WTC11 (cell line): ENCODE results near the gene VIM. TPM values are rescaled to one million over a fixed set of nuclear protein-coding genes. Genes with fewer than 3 reads are reported as not detected.

Source experiments
- ATAC-seq: fragments of 200-7000 bp; cut with Tn5 transposase; 2 replicates; pipeline ENCODE4 v1.10.0; 2021; ENCODE audit warnings: mild to moderate bottlenecking, moderate library complexity
- Bru-seq: library from RNA; stranded (reverse); fragments of 400-500 nt; gene quantifications from one replicate; lab custom pipeline; 2021; lab: Mats Ljungman, UMichigan
- CTCF ChIA-PET: fragments of 300-600 bp; sonication (Branson Sonifier 250); formaldehyde crosslinking; loops from one replicate; lab custom pipeline; 2021; ENCODE audit warnings: antibody characterized with exemption; lab: Charles Lee
- POLR2A ChIA-PET: fragments of 350-600 bp; sonication (Branson Sonifier 250); formaldehyde crosslinking; loops from one replicate; lab custom pipeline; 2021; ENCODE audit warnings: antibody characterized with exemption; lab: Charles Lee
- DNase-seq: peaks from one replicate; pipeline ENCODE4 v3.0.0; 2021; ENCODE audit warnings: low spot score
- H3K27ac Mint-ChIP-seq: 2 replicates; pipeline ENCODE4 v1.8.0; 2021; ENCODE audit warnings: mixed read lengths
- H3K27me3 Mint-ChIP-seq: 2 replicates; pipeline ENCODE4 v1.8.0; 2021; ENCODE audit warnings: low read depth, mild to moderate bottlenecking, moderate library complexity, mixed read lengths
- H3K36me3 Mint-ChIP-seq: 2 replicates; pipeline ENCODE4 v1.8.0; 2021; ENCODE audit warnings: mixed read lengths
- H3K4me1 Mint-ChIP-seq: 2 replicates; pipeline ENCODE4 v1.8.0; 2022; ENCODE audit warnings: mixed read lengths
- H3K4me3 Mint-ChIP-seq: 2 replicates; pipeline ENCODE4 v1.8.0; 2021; ENCODE audit warnings: mild to moderate bottlenecking, moderate library complexity, mixed read lengths
- H3K9me3 Mint-ChIP-seq: 2 replicates; pipeline ENCODE4 v1.8.0; 2021; ENCODE audit warnings: mixed read lengths
- ATF1 ChIP-seq: sonication (generic); formaldehyde crosslinking; IDR thresholded peaks from 2 replicates; pipeline ENCODE4 v1.8.1; 2023; ENCODE audit warnings: mild to moderate bottlenecking, moderate library complexity, missing genetic modification reagents
- ATF2 ChIP-seq: sonication (generic); formaldehyde crosslinking; IDR thresholded peaks from 2 replicates; pipeline ENCODE4 v1.8.1; 2022; ENCODE audit warnings: low read depth, missing genetic modification reagents, borderline replicate concordance
- E2F4 ChIP-seq: sonication (generic); formaldehyde crosslinking; IDR thresholded peaks from 2 replicates; pipeline ENCODE4 v1.8.1; 2022; ENCODE audit warnings: low read depth, mild to moderate bottlenecking, moderate library complexity, missing genetic modification reagents, borderline replicate concordance
- EMX1 ChIP-seq: fragments of 250-450 bp; sonication (Bioruptor Pico); IDR thresholded peaks from 2 replicates; pipeline ENCODE4 v1.8.0; 2021; ENCODE audit warnings: mild to moderate bottlenecking
- ETV6 ChIP-seq: sonication (generic); formaldehyde crosslinking; IDR thresholded peaks from 2 replicates; pipeline ENCODE4 v1.8.1; 2022; ENCODE audit warnings: mild to moderate bottlenecking, missing genetic modification reagents
- FOXK1 ChIP-seq: sonication (generic); formaldehyde crosslinking; IDR thresholded peaks from 2 replicates; pipeline ENCODE4 v1.8.0; 2022; ENCODE audit warnings: mild to moderate bottlenecking, moderate library complexity, missing genetic modification reagents
- FOXP1 ChIP-seq: sonication (generic); formaldehyde crosslinking; IDR thresholded peaks from 2 replicates; pipeline ENCODE4 v1.8.0; 2022; ENCODE audit warnings: missing genetic modification reagents, mild to moderate bottlenecking, moderate library complexity, borderline replicate concordance
- HMGXB4 ChIP-seq: sonication (generic); formaldehyde crosslinking; IDR thresholded peaks from 2 replicates; pipeline ENCODE4 v1.8.1; 2023; ENCODE audit warnings: mild to moderate bottlenecking, moderate library complexity, missing genetic modification reagents
- JUN ChIP-seq: sonication (generic); formaldehyde crosslinking; IDR thresholded peaks from 2 replicates; pipeline ENCODE4 v1.8.0; 2023; ENCODE audit warnings: mild to moderate bottlenecking, missing genetic modification reagents
- MLX ChIP-seq: sonication (generic); formaldehyde crosslinking; IDR thresholded peaks from 2 replicates; pipeline ENCODE4 v1.8.1; 2023; ENCODE audit warnings: mild to moderate bottlenecking, missing genetic modification reagents, moderate library complexity
- MYBL2 ChIP-seq: sonication (generic); formaldehyde crosslinking; IDR thresholded peaks from 2 replicates; pipeline ENCODE4 v1.8.1; 2023; ENCODE audit warnings: mild to moderate bottlenecking, moderate library complexity, missing genetic modification reagents
- NR1H2 ChIP-seq: sonication (generic); formaldehyde crosslinking; IDR thresholded peaks from 2 replicates; pipeline ENCODE4 v1.9.0; 2021; ENCODE audit warnings: mild to moderate bottlenecking, moderate library complexity, missing genetic modification reagents
- ZNF232 ChIP-seq: sonication (generic); formaldehyde crosslinking; IDR thresholded peaks from 2 replicates; pipeline ENCODE4 v1.8.0; 2022; ENCODE audit warnings: mild to moderate bottlenecking, missing genetic modification reagents
- ZNF263 ChIP-seq: sonication (generic); formaldehyde crosslinking; IDR thresholded peaks from 2 replicates; pipeline ENCODE4 v1.8.1; 2022; ENCODE audit warnings: low read depth, mild to moderate bottlenecking, moderate library complexity, missing genetic modification reagents
- ZNF281 ChIP-seq: sonication (generic); formaldehyde crosslinking; IDR thresholded peaks from 2 replicates; pipeline ENCODE4 v1.8.0; 2023; ENCODE audit warnings: mild to moderate bottlenecking, missing genetic modification reagents
- ZNF317 ChIP-seq: sonication (generic); formaldehyde crosslinking; IDR thresholded peaks from 2 replicates; pipeline ENCODE4 v1.8.1; 2023; ENCODE audit warnings: low read depth, mild to moderate bottlenecking, moderate library complexity, missing genetic modification reagents, borderline replicate concordance
- ZNF423 ChIP-seq: fragments of 250-450 bp; sonication (Bioruptor Pico); IDR thresholded peaks from 2 replicates; pipeline ENCODE4 v2.1.2; 2022; ENCODE audit warnings: mild to moderate bottlenecking, moderate library complexity
- long read RNA-seq, 3 experiments: library from RNA in 1 of 3; library from capped mRNA in 1 of 3; library from polyadenylated mRNA in 1 of 3; unstranded in 2 of 3; stranded (forward) in 1 of 3; transcript quantifications; one replicate each; pipeline ENCODE4 v2.0.0, GENCODE V29; 2021
- total RNA-seq: library from RNA; stranded (reverse); gene quantifications from 3 replicates; pipeline ENCODE4 v1.2.3, GENCODE V29; 2021
- TF ChIP-seq, protein P1 (sequence below): sonication (generic); formaldehyde crosslinking; IDR thresholded peaks from 2 replicates; pipeline ENCODE4 v1.8.0; 2022; ENCODE audit warnings: mild to moderate bottlenecking, missing genetic modification reagents
- TF ChIP-seq, protein P2 (sequence below): sonication (generic); formaldehyde crosslinking; IDR thresholded peaks from 2 replicates; pipeline ENCODE4 v1.8.1; 2022; ENCODE audit warnings: mild to moderate bottlenecking, missing genetic modification reagents, moderate library complexity, borderline replicate concordance
- TF ChIP-seq, protein P3 (sequence below): sonication (generic); formaldehyde crosslinking; IDR thresholded peaks from 2 replicates; pipeline ENCODE4 v1.8.0; 2022; ENCODE audit warnings: mild to moderate bottlenecking, missing genetic modification reagents

Gene VIM
- 65.0 to 74.1 TPM (median 66.2 TPM) in 3 replicates for total RNA-seq
- percentile 64 among the genes with signal in this experiment for Bru-seq, nascent RNA
- long read RNA-seq, experiment 1, transcript VIM-201 (9 exons, 1,868 nt), result major isoform, 69 of 79 reads
- long read RNA-seq, experiment 1, partial matches to known transcripts, result 9 of 79 reads
- long read RNA-seq, experiment 1, other reads (novel, unspliced or antisense), result 1 of 79 reads
- long read RNA-seq, experiment 2, transcript VIM-201 (9 exons, 1,868 nt), result major isoform, 56 of 111 reads
- long read RNA-seq, experiment 2, partial matches to known transcripts, result 21 of 111 reads
- long read RNA-seq, experiment 2, other reads (novel, unspliced or antisense), result 34 of 111 reads
- long read RNA-seq, experiment 3, transcript VIM-201 (9 exons, 1,868 nt), result major isoform, 5 of 13 reads
- long read RNA-seq, experiment 3, partial matches to known transcripts, result 7 of 13 reads
- long read RNA-seq, experiment 3, other reads (novel, unspliced or antisense), result 1 of 13 reads

DNA sequence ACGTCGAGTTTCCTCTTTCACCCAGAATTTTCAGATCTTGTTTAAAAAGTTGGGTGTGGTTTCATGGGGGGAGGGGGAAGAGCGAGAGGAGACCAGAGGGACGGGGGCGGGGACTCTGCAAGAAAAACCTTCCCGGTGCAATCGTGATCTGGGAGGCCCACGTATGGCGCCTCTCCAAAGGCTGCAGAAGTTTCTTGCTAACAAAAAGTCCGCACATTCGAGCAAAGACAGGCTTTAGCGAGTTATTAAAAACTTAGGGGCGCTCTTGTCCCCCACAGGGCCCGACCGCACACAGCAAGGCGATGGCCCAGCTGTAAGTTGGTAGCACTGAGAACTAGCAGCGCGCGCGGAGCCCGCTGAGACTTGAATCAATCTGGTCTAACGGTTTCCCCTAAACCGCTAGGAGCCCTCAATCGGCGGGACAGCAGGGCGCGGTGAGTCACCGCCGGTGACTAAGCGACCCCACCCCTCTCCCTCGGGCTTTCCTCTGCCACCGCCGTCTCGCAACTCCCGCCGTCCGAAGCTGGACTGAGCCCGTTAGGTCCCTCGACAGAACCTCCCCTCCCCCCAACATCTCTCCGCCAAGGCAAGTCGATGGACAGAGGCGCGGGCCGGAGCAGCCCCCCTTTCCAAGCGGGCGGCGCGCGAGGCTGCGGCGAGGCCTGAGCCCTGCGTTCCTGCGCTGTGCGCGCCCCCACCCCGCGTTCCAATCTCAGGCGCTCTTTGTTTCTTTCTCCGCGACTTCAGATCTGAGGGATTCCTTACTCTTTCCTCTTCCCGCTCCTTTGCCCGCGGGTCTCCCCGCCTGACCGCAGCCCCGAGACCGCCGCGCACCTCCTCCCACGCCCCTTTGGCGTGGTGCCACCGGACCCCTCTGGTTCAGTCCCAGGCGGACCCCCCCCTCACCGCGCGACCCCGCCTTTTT lies at the start of gene VIM:
VIM (plus strand) TSS at position 151 of the 925 bp plus-strand sequence. CDS start 1,182 bp downstream, outside the sequence.
- ATAC-seq (peak; percentile 45), DNase-seq (peak; percentile 70)
- H3K27ac Mint-ChIP-seq, result no peak within 1 kb of the TSS
- peaks cover 4% of the 10 kb centered on the region; the same call in 1 of the 2 replicates for H3K36me3 Mint-ChIP-seq
- ChIA-PET CTCF (interaction anchor here (0.5 to 2.4 kb wide), 5 partner anchors 15 to 148 kb away, joined by 3 to 14 read pairs (median 3); partner anchors contain the start of gene TRDMT1), POLR2A (no interaction called here)
- H3K4me1 Mint-ChIP-seq, result peaks cover 22% of the 10 kb centered on the region
- peaks cover 54% of the 10 kb centered on the region for H3K27me3 Mint-ChIP-seq
- peak within 1 kb of the TSS; percentile 93 for H3K4me3 Mint-ChIP-seq
- no peaks in the 10 kb centered on the region for H3K9me3 Mint-ChIP-seq
- TF ChIP-seq ZNF423 (CRISPR knock-in tag), result no peak
- no peak for TF ChIP-seq ZNF281 (CRISPR knock-in tag)
- TF ChIP-seq MLX, result no peak
- no peak for TF ChIP-seq ATF2 (CRISPR knock-in tag)
- no peak for TF ChIP-seq NR1H2 (CRISPR knock-in tag)
- TF ChIP-seq E2F4 (CRISPR knock-in tag), result no peak
- TF ChIP-seq ZNF232 (CRISPR knock-in tag), result no peak
- 0 out of 2 replicates have a peak, but pooled peaks have one; percentile 30 for TF ChIP-seq MYBL2
- peak; percentile 23; the same call in 1 of the 2 replicates for TF ChIP-seq FOXP1
- no peak for TF ChIP-seq ZNF263 (CRISPR knock-in tag)
- TF ChIP-seq ETV6 (CRISPR knock-in tag), result 0 out of 2 replicates have a peak, but pooled peaks have one; percentile 40
- TF ChIP-seq, protein P1, sequence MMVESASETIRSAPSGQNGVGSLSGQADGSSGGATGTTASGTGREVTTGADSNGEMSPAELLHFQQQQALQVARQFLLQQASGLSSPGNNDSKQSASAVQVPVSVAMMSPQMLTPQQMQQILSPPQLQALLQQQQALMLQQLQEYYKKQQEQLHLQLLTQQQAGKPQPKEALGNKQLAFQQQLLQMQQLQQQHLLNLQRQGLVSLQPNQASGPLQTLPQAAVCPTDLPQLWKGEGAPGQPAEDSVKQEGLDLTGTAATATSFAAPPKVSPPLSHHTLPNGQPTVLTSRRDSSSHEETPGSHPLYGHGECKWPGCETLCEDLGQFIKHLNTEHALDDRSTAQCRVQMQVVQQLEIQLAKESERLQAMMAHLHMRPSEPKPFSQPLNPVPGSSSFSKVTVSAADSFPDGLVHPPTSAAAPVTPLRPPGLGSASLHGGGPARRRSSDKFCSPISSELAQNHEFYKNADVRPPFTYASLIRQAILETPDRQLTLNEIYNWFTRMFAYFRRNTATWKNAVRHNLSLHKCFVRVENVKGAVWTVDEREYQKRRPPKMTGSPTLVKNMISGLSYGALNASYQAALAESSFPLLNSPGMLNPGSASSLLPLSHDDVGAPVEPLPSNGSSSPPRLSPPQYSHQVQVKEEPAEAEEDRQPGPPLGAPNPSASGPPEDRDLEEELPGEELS (CRISPR knock-in tag), result no peak
- TF ChIP-seq, protein P2, sequence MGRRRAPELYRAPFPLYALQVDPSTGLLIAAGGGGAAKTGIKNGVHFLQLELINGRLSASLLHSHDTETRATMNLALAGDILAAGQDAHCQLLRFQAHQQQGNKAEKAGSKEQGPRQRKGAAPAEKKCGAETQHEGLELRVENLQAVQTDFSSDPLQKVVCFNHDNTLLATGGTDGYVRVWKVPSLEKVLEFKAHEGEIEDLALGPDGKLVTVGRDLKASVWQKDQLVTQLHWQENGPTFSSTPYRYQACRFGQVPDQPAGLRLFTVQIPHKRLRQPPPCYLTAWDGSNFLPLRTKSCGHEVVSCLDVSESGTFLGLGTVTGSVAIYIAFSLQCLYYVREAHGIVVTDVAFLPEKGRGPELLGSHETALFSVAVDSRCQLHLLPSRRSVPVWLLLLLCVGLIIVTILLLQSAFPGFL (CRISPR knock-in tag), result no peak
- TF ChIP-seq FOXK1, result 0 out of 2 replicates have a peak, but pooled peaks have one; percentile 23
- TF ChIP-seq EMX1 (CRISPR knock-in tag), result no peak
- TF ChIP-seq ATF1 (CRISPR knock-in tag), result no peak
- TF ChIP-seq, protein P3, sequence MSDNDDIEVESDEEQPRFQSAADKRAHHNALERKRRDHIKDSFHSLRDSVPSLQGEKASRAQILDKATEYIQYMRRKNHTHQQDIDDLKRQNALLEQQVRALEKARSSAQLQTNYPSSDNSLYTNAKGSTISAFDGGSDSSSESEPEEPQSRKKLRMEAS (CRISPR knock-in tag), result no peak
- peak; percentile 41; the same call in 1 of the 2 replicates for TF ChIP-seq JUN (CRISPR knock-in tag)
- TF ChIP-seq HMGXB4 (CRISPR knock-in tag), result no peak
- TF ChIP-seq ZNF317, result no peak
